HT-29 (cell line): ENCODE results near the gene KDM3A. TPM values are rescaled to one million over a fixed set of nuclear protein-coding genes. Genes with fewer than 3 reads are reported as not detected.

Experiments
- DNase-seq: peaks from one replicate; pipeline ENCODE4 v3.0.0-alpha.2; 2015; ENCODE audit warnings: low spot score
- total RNA-seq: library from RNA; depleted of rRNA; stranded (reverse); fragments of >200 nt; shearing (Covaris generic); gene quantifications from 2 replicates; pipeline ENCODE4 v1.2.3, GENCODE V29; 2014

The KDM3A gene
- total RNA-seq, 1 experiment from 2014 or later, result 14.6 TPM

DNA sequence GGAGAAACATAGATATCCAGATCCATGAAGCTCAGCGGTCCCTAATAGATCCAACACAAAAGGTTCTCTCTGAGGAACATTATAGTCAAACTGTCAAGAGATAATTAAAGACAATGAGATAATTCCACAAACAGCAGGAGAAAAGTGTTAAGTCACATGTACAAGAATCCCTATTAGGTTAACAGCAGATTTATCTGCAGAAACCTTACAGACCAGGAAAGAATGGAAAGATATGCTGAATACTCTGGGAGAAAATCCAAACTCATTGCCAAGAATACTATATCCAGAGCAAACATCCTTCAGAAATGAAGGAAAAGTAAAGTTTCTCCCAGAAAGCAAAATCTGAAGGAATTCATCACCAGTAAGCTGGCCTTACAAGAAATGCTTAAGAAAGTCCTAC lies 10.8 kb upstream of the KDM3A start:
- DNase-seq, result no peak

DNA sequence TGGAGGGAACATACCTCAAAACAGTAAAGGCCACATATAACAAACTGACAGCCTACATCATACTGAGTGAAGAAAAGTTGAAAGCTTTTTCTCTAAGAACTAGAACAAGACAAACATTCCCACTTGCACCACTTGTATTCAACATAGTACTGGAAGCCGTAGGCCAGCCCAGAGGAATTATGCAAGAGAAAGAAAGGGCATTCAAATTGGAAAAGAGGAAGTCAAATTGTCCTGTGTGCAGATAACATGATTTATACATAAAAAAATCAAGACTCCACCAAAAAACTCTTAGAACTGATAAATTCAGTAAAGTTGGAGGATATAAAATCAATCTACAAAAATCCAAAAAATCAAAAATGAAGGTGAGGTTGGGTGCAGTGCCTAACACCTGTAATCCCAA lies 8.0 kb upstream of the KDM3A start:
- no peak for DNase-seq

DNA sequence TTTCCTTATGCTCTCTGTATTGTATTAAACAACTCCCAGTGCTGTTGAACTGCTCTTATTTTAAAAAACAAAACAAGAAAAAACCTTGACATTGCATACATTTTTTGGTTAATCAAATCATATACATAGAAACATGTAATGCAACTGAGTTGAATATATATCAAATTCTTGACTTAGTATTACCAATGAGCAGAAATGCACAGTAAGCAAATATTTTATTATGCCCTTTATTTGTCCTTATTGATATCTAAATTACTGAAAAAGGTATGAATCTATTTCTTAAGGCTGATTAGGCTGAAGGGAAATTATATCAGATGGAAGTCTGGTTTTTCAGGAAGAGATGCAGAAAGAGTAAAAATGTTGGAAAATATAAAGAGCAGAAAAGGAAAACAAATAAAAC lies 6.9 kb upstream of the KDM3A start:
- no peak for DNase-seq

DNA sequence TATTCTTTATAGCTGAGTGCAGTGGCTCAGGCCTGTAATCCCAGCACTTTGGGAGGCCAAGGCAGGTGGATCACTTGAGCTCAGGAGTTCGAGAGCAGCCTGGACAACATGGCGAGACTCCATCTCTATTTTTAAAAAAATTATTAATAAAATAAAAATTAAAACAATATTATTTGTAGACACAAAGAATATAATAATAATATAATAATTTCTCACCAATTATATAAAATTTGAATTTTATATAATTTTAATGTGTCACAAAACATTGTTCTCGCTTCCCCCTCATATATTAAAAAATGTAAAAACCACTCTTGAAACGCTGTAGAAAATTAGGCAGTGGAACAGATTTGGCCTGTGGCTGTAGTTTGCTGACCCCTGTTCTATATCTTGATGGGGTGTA lies 5.6 kb upstream of the KDM3A start:
- DNase-seq, result no peak

DNA sequence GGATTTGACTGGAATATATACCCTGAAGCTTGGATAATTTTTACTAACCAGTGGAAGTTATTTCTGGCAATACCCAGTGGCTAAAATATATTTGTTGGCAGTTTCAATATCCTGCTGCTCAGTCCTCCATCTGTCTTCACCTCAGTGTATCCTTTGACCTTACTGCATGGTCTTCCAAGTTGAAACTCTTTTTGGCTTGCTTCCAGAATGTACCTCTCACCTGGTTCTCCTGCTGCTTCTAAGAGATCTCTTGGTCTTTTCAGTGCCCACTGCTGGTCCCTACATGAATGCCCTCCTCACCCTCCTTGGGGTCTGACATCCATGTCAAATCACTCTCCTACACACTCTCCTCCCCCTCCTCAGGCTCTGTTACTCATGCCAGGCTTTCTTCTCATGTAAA lies 4.8 kb upstream of the KDM3A start:
- no peak for DNase-seq

DNA sequence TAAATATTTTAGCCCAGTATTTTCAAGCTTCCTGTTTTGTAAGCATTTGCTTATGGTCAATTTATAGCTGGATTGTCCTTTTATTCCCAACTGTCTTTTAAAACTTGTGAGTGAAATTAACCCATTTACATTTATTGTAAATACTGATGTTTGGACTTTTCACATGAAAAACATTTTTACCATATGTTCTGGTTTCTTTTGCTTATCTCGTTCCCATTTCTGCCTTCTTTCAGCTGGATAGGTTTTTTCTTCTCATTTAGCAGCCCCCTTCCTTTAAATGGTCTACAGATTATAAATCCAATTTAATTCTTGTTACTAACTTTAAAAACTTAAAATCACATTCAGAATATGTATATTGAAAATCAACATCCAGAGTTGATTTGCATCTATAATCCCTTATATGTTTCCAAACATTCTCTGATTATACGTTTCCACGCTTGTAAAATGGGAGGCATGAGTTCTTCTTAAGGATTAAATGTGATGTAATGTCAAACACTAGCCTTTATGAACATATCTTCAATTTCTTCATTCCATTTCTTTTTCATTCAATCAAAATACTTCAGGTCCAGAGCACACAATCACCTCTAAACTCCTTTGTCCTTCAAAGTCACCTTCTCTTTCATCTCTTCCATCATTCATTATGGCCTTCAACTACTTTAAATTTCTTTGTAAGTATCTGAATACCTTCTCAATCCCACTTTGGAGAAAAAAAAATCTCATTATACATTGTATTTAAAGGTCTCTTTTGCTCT lies 1.1 kb upstream of the KDM3A start:
- no peak for DNase-seq

DNA sequence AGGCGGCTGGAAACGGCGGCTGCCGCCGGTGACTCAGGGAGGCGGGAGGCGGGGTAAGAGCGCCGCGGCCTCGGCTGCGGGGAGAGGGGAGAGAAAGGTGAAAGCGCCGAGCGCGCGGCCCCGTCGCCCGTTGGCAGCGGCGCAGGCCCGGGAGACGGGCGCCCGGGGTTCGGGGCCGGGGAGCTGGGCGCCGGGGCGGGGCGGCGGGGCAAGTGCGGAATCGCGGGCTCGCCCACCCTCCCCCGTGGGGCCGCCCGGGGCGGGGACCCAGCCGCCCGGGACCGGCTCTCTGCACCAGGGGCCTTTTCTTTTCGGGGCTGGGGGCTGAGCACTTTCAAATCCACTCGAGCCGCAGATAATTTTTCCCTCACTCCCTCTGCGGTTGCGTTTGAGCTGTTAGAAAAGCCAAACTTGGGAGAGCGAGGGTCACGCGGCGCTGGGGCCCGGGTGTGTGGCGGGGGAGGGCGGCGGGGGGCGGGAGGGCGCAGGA lies 266 bp downstream of the KDM3A start:
- DNase-seq, result no peak

DNA sequence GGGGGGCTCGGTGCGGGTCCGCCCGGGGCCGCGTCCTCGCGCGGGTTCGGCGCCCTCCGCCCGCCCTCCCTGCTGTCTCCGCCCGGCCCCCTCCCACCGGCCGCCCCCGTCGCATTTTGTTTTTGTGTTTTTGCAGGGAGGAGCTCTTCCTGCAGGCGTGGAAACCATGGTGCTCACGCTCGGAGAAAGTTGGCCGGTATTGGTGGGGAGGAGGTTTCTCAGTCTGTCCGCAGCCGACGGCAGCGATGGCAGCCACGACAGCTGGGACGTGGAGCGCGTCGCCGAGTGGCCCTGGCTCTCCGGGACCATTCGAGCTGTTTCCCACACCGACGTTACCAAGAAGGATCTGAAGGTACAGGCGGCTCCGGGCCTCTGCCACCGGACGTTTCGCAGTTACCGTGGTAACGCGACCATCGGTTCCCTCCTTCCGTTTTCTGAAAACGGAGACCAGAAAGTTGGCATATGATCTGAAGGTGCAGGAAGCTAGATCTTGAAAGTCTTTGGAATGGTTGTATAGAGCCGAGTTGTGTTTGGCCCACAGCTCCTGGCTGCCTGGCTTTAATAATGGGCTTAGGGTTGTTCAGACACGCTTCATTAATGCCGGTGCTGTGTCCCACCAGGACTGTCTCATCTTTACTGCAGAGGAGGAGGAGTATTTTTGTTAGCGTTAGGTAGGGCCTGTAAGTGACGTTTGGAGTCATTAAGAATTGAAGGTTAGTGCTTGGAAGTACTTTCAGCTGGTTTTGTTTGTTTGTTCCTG lies 891 bp downstream of the KDM3A start:
- peak; percentile 50 for DNase-seq

DNA sequence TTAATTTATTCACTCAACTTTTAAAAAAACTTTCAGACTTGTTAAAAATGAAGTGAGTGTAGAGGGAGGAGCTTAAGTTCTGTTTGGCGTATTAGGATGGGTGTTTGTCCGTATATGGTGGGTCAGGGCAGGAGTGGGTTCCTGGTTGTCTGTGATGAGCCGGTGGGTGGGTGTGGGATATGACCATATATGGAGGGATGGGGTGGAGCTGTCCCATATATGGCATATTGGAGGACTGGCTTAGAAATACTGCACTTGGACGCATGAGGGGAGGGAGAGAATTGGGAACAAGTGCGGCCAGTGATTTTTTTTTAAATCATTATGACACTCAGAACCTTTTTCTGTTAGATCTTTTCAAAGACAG lies 1.5 kb downstream of the KDM3A start:
- DNase-seq, result peak; percentile 72

DNA sequence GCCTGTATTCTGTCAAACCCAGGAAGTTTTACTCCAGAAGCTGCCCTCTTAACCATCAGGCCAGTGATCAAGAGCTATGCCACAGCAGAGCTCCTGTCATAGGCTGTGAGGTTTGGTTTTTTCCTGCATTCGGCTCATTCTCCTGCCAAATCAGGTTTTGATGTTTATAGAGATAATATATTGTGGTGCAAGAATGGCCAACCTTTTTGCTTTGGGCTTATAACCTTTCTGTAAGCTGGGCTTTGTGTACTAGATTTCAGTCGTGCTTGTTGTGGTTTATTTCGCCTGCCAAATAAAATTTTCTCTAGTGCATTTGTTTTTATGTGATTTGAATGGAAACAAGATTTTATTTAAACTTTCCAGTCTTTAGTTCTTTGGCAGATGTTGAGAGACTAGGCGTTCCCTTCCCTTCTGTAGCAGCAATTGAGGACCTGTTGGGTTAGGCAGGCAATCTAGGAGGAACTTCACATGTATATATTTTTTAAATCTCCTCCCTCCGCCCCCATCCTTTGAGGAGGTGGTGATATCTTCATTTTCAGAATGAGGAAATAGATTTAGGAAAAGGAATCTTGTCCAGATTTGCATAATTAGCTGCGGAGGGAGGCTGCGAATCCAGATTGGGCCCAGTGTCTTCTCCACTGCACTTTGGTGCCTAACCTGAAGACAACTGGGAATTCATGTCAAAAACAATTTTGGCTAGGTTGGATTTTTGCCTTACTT lies 2.6 kb downstream of the KDM3A start:
- no peak for DNase-seq

DNA sequence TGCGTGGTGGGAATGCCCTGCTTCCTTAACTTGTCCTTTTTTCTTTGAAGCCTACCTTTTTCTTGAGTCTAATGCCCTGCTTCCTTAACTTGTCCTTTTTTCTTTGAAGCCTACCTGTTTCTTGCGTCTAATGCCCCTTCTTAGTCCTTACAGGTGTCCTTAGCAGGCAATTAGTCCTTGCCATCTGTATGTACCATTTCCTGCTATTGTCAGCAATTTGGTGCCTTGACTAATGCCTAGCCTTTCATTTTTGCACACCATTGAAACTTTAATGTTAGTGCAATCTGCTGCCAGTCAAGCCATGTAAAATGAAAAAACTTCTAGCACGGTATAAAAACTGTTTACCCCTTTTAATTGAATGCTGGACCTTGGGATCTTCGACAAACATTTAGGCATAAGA lies 4.3 kb downstream of the KDM3A start:
- DNase-seq, result no peak

DNA sequence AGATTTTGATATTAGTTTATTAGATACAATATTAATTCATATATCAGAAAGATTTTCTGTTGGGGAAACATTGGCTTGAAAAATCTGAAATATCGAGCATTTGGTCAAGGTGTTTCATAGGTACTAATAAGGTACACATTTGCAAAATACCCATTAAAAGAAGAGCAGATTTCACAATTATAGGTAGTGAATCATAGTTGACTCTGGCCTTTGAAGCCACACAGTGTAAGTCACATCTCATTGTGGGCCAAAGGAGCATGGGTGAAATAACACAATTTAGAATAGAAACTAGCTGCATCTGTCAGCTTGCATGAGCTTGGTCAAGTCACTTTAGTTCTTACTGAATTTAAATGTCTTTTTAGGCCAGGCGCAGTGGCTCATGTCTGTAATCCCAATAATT lies 4.9 kb downstream of the KDM3A start:
- no peak for DNase-seq

DNA sequence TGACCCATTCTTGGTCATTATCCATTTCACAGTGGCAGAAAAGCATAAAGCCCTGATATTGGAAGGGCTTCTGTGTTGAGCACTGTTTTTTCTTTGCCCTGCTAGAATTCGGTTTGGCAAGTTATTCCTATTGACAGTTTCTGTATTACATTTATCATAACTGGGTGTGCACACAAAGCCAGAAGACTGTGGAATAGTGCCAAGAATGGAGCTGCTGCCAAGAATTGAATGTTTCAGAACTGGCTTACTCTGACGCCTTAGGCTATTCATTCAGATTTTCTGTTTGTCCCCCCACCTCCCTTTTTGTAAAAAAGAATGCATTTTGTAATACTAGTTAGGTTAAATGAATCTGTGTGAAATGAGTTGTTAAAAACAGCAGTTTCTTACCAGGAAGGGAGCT lies 12.7 kb downstream of the KDM3A start:
- no peak for DNase-seq

DNA sequence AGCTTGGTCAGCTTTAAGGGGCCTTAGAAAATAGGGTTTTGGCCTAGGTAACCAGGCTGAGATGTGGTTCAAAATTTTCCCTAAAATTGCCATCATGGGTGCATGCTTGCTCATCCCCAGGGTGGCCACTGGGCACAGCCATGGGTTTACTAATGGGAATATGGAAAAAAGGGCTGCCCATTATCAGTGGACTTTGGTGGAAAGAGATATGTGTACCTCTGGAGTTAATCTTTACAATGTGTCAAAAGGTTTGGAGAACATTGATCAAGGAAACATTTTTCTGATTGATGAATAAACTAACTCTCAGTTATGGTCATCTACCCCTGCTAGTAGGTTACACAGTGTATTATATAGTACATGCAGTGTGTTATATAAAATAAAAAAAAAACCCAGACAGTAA lies 13.1 kb downstream of the KDM3A start:
- DNase-seq, result no peak

DNA sequence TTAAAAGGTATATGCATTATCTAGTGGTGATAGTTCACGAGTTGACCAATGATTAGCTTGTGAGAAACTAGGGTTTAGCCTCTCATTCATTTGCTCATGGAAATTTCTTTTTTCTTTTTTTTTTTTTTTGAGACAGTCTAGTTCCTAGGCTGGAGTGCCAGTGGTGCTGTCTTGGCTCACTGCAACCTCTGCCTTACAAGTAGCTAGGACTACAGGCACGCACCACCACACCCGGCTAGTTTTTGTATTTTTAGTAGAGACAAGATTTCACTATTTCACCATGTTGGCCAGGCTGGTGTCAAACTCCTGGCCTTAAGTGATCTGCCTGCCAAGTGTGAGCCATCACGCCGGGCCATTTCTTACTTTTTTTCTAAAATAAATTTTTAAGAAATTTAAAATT lies 14.0 kb downstream of the KDM3A start:
- no peak for DNase-seq

DNA sequence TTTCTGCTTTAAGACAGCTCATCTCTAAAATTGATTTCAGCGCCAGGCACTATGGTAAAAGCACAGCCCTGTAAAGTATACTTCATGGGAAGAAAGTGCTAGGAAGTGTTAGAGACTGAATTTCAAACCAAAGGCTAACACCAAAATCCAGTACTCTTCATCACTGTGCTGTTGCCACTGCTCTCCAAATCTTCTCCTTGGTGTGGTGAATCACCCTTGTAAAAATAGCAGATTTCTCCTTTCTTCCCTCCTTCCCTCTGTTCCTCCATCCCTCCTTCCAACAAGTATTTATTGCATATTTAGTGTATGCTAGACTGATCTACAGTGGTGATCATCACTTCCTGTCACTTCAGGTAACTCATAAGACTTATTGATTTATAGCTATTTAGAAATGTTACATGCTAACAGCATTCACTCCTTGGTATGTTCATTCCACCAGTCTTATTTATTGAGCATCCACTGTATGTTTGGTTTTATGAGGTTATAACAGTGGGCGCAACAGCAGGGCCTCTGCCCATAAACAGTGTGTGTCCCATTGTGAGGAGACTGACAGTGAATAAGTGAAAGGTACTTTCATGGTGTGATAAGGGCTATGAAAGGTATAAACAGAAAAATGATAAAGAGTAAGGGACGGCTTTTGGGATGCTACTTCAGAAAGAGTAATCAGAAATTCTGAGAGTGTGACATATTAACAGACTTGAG lies 20.0 kb downstream of the KDM3A start:
- DNase-seq, result no peak

DNA sequence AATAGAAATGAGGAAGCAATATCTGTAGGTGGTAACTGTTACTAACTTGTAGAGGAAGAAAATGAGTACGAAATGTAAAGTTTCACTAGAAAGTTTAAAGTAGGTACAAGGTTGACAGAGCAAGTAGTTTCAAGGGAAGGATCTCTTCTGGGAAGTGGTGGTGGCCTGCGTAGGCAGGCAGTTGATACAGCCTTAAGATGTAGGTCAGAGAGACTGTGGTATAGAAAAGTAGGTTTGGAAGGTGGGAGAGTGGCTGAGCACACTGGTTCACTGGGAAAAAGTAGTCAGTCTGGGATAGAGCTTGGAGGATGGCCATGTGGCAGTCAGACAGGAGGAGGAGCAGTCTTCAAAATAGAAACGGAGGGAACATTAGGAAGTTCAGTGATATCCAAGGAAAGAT lies 23.5 kb downstream of the KDM3A start:
- DNase-seq, result no peak

DNA sequence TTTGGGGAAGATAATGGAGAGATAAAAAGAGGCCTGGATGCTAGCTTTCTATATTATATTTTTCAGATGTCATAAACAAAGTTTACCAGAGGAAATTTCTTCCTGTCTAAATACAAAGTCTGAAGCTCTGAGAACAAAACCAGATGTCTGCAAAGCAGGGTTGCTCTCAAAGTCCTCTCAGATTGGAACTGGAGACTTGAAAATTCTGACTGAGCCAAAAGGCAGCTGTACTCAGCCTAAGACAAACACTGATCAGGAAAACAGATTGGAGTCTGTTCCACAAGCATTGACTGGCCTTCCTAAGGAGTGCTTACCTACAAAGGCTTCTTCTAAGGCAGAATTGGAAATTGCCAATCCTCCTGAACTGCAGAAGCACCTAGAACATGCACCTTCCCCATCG lies 25.1 kb downstream of the KDM3A start:
- no peak for DNase-seq

DNA sequence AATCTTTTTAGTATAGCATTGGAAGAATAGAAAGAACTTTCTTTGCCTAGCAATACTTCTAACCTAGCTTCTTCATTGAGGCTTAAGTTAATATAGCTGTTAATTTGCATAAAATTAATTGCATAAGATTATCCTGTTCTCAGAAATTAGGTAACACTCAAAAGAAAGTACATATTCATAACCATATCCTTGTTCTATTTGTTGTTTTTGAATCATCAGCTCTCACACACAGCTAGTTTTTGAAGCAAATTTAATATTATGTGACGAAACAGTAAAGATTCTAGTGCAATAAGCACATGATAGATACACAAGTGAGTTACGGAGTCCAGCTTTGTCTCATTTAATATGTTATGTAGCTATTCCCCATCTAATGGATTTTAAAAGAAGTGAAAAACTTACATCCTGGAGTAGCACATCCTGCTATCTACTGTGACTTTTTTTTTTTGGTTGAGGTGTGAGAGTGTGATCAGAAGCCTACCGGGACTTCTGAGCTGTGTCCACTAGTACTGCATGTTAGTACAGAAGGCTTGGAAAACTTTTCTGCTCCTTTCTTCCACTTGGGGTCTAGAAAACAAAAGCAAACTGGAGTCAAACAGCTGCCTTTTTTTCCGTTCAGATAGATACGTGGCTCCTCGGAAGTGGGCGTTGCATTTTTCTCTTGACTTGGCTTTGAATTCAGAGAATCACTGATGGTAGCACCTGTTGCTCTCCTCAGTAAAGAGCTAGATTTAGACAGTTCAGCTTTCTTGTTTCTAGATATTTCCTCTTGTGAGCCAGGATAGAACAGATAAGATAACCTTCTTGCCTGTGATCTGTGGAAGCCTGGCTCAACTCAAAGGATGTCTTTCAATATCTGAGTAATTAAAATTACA lies 27.2 kb downstream of the KDM3A start:
- no peak for DNase-seq

DNA sequence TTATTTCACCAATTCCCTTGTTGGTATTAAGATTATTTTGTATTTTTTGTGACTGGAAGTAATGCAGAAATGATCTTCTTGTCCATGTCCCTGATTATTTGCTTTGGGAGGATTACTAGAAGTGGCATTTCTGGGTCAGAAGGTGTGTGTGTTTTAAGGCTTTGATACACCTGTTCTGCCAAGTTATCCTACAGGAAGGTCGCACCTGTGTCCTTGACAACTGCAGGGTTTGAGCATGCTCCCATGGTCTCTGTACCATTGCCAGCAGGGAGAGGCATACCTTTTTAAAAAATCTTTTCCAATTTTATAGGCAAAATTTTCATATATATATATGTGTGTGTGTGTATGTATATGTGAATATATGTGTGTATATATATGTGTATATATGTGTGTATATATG lies 29.7 kb downstream of the KDM3A start:
- DNase-seq, result no peak

DNA sequence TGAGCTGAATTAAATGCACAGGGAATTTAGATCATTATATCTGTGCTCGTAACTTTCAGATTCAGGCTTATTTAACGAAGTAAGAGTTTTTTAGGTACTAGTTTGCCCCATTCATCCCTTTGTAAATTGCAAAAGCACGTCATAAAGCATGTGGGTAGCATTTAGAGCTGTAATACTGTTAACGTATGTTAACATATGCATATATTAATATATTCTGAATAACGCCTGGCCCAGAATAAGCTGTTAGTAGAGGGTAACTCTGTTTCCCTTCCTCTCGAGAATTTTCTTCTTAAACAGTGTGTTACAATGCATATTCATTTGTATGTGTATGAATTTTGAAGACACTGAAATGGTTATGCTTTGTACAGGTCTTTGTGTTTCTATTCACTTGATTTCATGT lies 30.5 kb downstream of the KDM3A start:
- no peak for DNase-seq
